ENCODE results near the gene RASL10A. TPM values are rescaled to one million over a fixed set of nuclear protein-coding genes. Genes with fewer than 3 reads are reported as not detected.

The RASL10A gene
- total and polyA plus RNA-seq, 9 of the 15 experiments (the other 6 are each of a cell fraction or from before 2014, with no cell fraction given) = 0.17 to 1.2 (median 0.45) TPM; not detected in 3

GRCh38 chr22:29306175-29306834 lies 9.2 kb downstream of the RASL10A start, which contains the start of gene GAS2L1 (continued):
- TF ChIP-seq ZNF609 (CRISPR knock-in tag; IDR thresholded peaks at IDR 0.05; ENCODE audit: borderline replicate concordance) = no peak
- no peak for TF ChIP-seq ZNF695 (CRISPR knock-in tag; IDR thresholded peaks at IDR 0.05)
- TF ChIP-seq BCLAF1 (IDR thresholded peaks at IDR 0.05; ENCODE audit: borderline replicate concordance in 1 of 2, control insufficient read depth in 1 of 2, low read depth in 2 of 2, low read length in 1 of 2) = no peak
- TF ChIP-seq SPI1 (IDR thresholded peaks at IDR 0.05; ENCODE audit: borderline replicate concordance, low read depth, low read length) = no peak
- TF ChIP-seq TBP (optimal IDR thresholded peaks at IDR 0.05; ENCODE audit: low read depth, low read length) = peak; percentile 9
- TF ChIP-seq SREBF1 (IDR thresholded peaks at IDR 0.05; ENCODE audit: borderline replicate concordance, low read depth, low read length) = no peak
- no peak for TF ChIP-seq ZNF121 (CRISPR knock-in tag; conservative IDR thresholded peaks at IDR 0.05)
- TF ChIP-seq RBBP5 (IDR thresholded peaks at IDR 0.05; ENCODE audit: borderline replicate concordance, insufficient read depth, low read length, poor library complexity, severe bottlenecking) = peak; percentile 67
- peak; percentile 87; the same call in 1 of the 2 replicates for TF ChIP-seq HDAC2 (IDR thresholded peaks at IDR 0.05)
- TF ChIP-seq ESRRB (CRISPR knock-in tag; IDR thresholded peaks at IDR 0.05; ENCODE audit: borderline replicate concordance) = no peak
- TF ChIP-seq ELF4 (CRISPR knock-in tag; IDR thresholded peaks at IDR 0.05) = no peak
- no peak for TF ChIP-seq HDGF (IDR thresholded peaks at IDR 0.05)
- no peak for TF ChIP-seq KAT7 (CRISPR knock-in tag; IDR thresholded peaks at IDR 0.05; ENCODE audit: borderline replicate concordance)
- no peak for TF ChIP-seq TEAD4 (IDR thresholded peaks at IDR 0.05; ENCODE audit: low read length)
- TF ChIP-seq TEAD4 (CRISPR knock-in tag; IDR thresholded peaks at IDR 0.05; ENCODE audit: borderline replicate concordance) = no peak
- TF ChIP-seq KDM2B (CRISPR knock-in tag; IDR thresholded peaks at IDR 0.05) = no peak
- TF ChIP-seq CHD2 (IDR thresholded peaks at IDR 0.05; ENCODE audit: low read depth, low read length) = no peak
- peak; percentile 73; the same call in 1 of the 2 replicates for TF ChIP-seq ZBTB7A (IDR thresholded peaks at IDR 0.05; ENCODE audit: borderline replicate concordance, control insufficient read depth, low read depth, low read length)
- no peak for TF ChIP-seq PRMT5 (CRISPR knock-in tag; IDR thresholded peaks at IDR 0.05)
- 0 out of 2 replicates have a peak, but pooled peaks have one; percentile 56 for TF ChIP-seq LCOR (CRISPR knock-in tag; IDR thresholded peaks at IDR 0.05)
- no peak for TF ChIP-seq CBFA2T2 (conservative IDR thresholded peaks at IDR 0.05)
- TF ChIP-seq TCFL5 (CRISPR knock-in tag; conservative IDR thresholded peaks at IDR 0.05) = no peak

Measured in K562 (cell line).